Large intestine (tissue), 3 donors: ENCODE results near the gene CRACDL. TPM values are rescaled to one million over a fixed set of nuclear protein-coding genes. Genes with fewer than 3 reads are reported as not detected.

ENCODE experiments used
- DNase-seq, 2 donors: peaks; one replicate each; pipeline versions ENCODE4 v3.0.0 to v3.0.0-alpha.2; 2013
- H3K27ac ChIP-seq: one replicate; pipeline ENCODE4 v1.5.1; 2013; ENCODE audit warnings: low read length
- H3K27me3 ChIP-seq: 2 replicates; pipeline ENCODE4 v1.6.1; 2013; ENCODE audit warnings: low read length; ENCODE audit not compliant: control insufficient read depth, insufficient read depth
- H3K36me3 ChIP-seq: 2 replicates; pipeline ENCODE4 v1.6.1; 2013; ENCODE audit warnings: low read length; ENCODE audit not compliant: control insufficient read depth, insufficient read depth
- H3K4me1 ChIP-seq: one replicate; pipeline ENCODE4 v1.6.1; 2013; ENCODE audit warnings: low read length; ENCODE audit not compliant: control insufficient read depth, insufficient read depth
- H3K4me3 ChIP-seq: one replicate; pipeline ENCODE4 v1.5.1; 2013; ENCODE audit warnings: low read length
- H3K9me3 ChIP-seq: one replicate; pipeline ENCODE4 v1.6.1; 2013; ENCODE audit warnings: mild to moderate bottlenecking, low read depth, low read length, moderate library complexity; ENCODE audit not compliant: control insufficient read depth
- WGBS: methylation state at CpG from one replicate; pipeline ENCODE4 v1.1.5; 2013; ENCODE audit warnings: low lambda C conversion rate; ENCODE audit not compliant: insufficient coverage; 5-methylcytosine and 5-hydroxymethylcytosine counted together
- polyA plus RNA-seq: library from polyadenylated mRNA; unstranded; fragments of 120-200 nt; gene quantifications from one replicate; pipeline ENCODE4 v1.2.1, GENCODE V29; 2013

Gene CRACDL
- polyA plus RNA-seq, 1 donor: 3.0 TPM

DNA sequence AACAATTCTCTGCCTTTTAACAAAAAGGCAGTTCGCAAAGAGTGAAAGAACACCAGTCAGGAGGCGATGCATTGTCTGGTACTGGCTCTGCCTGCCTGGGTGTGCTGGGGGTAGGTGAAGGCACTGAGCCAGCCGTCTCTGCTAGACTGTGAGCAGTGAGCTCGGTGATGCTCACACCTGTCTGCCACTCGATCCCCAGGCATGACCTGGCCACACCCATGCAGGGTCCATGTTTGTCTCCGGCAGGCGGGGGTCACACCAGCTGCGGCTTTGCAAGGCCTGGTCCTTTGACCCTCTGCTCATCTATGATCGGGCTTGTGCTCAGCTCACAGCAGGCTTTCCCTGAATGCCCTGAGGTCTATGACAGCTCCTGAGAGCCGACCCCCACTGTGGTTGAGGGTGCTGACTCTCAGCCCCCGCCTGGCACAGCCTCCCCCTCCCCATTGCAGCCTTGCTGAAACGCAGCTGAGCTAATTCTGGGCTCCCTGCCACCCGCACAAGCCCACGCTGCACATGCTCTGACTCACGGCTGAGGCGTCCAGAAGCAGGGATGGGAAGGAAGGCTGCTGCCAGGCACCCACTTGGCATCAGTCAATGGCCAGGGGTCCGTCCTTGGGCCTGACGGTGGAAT lies 23.7 kb downstream of the CRACDL start:
- Histone ChIP-seq H3K4me3 (no peak overlapping the region), H3K27ac (no peak overlapping the region), H3K27me3 (peaks cover 2% of the 10 kb centered on the region), H3K4me1 (peaks cover 9% of the 10 kb centered on the region), H3K36me3 (no peaks in the 10 kb centered on the region), H3K9me3 (no peaks in the 10 kb centered on the region)
- DNase-seq: peak in 1 of 2 donors; percentile 19
- no CpG with 5 or more reads among the region's 18 CpGs for WGBS

DNA sequence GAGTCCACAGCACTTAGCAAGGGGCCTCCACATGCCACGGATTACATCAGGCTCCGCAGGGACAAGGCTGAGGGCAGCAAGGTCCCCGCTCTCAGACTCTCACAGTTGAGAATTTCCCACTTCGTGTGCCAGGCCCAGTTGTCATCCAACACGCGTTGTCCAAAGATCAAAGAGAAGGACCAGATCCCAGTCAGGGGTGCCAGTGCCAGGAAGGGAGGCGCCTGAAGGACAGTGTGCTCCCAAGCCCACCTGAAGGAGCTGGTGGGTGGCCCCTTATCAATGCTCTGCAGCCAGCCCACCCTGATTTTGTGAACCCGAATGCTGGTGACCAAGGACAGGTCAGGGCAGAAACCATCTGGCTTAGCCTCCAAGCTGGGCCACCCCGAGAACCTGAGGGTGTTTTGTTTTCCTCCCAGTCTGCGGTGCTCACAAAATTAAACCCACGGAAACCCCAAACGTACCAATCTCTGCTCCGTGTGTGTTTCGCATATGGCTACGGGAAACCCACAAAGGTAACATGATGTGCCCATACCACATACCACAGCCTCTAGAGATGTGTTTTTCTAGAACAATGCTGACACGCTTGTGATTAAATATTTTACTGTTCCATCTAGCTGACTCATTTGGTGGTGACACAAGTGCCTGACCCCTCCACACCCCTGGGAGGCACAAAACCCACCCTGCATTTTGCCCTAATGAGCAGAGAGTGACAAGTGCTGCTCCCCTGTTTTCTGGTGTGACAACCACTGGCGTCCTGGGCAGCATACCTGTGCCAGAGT lies 24.5 kb downstream of the CRACDL start:
- no CpG with 5 or more reads among the region's 17 CpGs for whole genome bisulfite sequencing
- peak; percentile 23 to 56 for DNase-seq
- H3K4me1 ChIP-seq: peaks cover 9% of the 10 kb centered on the region
- no peaks in the 10 kb centered on the region for H3K36me3 ChIP-seq
- H3K9me3 ChIP-seq: no peaks in the 10 kb centered on the region
- no peak overlapping the region for H3K4me3 ChIP-seq
- H3K27ac ChIP-seq: no peak overlapping the region
- H3K27me3 ChIP-seq: peaks cover 2% of the 10 kb centered on the region

DNA sequence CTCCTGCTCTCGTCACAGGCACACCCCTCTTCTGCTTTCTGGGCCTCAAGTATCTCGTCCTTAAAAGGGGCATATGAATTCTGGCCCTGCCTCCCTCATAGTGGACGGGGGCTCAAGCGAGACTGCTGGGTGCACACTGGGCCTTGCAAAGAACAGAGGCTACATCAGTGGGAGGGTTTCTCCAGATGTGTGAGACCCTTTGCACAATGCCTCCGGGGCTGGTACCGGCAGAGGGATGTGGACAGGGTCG lies 25.0 kb downstream of the CRACDL start:
- DNase-seq: no peak
- Histone ChIP-seq H3K4me1 (peaks cover 9% of the 10 kb centered on the region), H3K4me3 (no peak overlapping the region), H3K27ac (no peak overlapping the region), H3K9me3 (no peaks in the 10 kb centered on the region), H3K36me3 (no peaks in the 10 kb centered on the region), H3K27me3 (peaks cover 2% of the 10 kb centered on the region)
- no CpG with 5 or more reads among the region's 7 CpGs for WGBS

DNA sequence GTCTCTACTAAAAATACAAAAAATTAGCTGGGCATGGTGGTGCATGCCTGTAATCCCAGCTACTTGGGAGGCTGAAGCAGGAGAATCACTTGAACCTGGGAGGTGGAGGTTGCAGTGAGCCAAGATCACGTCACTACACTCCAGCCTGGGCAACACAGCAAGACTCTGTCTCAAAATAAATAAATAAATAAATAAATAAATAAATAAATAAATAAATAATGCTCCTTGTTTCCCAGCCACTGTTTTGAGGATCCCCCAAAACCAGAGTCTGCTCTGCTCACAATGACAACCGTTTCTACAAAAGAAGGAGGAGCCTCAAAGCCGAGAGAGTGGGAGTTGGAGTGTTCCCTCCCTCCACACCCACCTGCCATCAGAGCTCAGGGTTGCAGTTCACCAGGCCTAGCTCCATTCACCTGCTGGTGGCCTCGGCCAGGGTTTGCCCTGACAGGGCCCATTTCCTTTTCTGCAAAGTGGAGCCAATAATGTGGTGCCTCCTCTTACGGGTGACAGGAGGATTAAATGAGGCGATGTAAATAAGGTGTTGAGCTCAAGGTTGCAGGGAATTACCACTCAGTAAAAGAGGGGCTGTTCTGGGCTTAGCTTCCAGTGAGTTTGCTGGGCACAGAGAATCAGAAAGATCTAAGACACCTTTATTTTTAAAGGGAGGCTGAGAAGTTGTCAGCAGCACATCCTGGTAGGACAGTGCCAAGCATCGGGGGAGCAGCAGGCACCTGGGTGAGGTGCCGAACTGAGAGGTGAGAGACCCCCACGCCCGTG lies 25.5 kb downstream of the CRACDL start:
- Histone ChIP-seq H3K36me3 (no peaks in the 10 kb centered on the region), H3K27ac (no peak overlapping the region), H3K4me1 (peaks cover 9% of the 10 kb centered on the region), H3K9me3 (no peaks in the 10 kb centered on the region), H3K27me3 (peaks cover 2% of the 10 kb centered on the region), H3K4me3 (no peak overlapping the region)
- WGBS: 86% methylated on average over 2 of the region's 10 CpGs
- no peak for DNase-seq

DNA sequence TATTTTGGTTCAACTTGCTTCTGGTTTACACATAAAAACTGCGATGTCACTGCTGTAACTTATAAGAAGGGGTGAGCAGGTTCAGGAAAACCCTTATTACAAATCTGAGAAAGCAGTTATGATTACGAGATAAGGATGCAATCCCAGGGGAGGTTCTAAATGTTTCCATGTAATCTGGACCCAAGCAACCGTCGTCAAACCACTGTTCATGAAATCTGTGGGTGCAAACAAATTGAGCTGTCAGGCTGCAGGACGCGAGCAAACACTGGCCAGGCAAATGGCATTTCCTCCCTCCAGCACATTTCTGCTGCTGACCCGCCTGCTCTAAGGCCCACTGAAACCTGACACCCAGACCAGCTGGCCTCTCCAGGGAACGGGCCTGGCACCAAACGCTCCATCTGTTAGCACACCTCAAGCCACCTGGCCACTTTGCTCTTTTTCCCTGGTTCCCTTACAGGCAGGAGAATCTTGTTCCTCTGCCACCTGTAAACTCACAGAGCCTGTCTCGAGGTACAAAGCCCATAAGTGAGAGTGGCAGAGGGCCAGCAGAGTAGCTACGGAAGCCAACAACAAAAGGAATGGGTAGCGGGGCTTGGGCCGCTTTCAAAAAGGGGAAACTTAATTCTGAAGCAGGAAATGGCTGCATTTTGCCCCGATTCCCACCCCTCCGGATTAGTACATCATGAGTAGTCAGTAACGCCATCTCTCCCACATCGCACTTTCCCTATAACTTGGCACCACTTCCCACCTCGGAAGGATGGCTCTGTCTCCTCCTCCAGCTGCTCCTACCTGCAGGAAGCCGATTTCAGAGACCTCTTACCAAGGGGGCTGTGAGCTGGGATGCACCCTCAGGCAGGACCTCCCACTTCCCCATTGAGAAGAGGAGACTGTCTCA lies 26.5 kb downstream of the CRACDL start:
- peak; percentile 23 to 41 for DNase-seq
- H3K36me3 ChIP-seq: no peaks in the 10 kb centered on the region
- peaks cover 9% of the 10 kb centered on the region for H3K4me1 ChIP-seq
- H3K4me3 ChIP-seq: no peak overlapping the region
- H3K9me3 ChIP-seq: no peaks in the 10 kb centered on the region
- 48% methylated on average over 3 of the region's 19 CpGs for WGBS
- peaks cover 2% of the 10 kb centered on the region for H3K27me3 ChIP-seq
- no peak overlapping the region for H3K27ac ChIP-seq

DNA sequence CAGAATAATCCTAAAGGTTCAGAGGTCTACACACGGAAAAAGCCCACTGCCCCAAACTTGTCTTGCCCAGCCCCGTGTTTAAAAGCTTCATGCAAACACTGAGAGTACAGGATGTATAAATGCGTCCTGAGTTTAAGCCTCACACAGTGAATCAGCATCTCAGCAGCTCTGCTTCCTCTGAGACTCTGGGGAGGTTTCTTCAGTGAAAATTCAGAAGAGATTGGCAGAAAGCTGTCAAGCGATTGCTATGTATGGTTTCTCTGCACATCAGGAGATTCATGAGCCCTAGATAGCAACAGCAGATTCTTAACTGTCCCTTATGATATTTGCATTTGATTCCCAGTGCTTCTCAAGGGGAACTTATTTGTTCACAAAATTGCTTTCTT lies 27.1 kb downstream of the CRACDL start:
- no peaks in the 10 kb centered on the region for H3K36me3 ChIP-seq
- no peak overlapping the region for H3K4me3 ChIP-seq
- H3K4me1 ChIP-seq: peaks cover 9% of the 10 kb centered on the region
- H3K27ac ChIP-seq: no peak overlapping the region
- H3K9me3 ChIP-seq: no peaks in the 10 kb centered on the region
- 100% methylated on average over 1 of the region's 4 CpGs for WGBS
- no peak for DNase-seq
- H3K27me3 ChIP-seq: peaks cover 2% of the 10 kb centered on the region

DNA sequence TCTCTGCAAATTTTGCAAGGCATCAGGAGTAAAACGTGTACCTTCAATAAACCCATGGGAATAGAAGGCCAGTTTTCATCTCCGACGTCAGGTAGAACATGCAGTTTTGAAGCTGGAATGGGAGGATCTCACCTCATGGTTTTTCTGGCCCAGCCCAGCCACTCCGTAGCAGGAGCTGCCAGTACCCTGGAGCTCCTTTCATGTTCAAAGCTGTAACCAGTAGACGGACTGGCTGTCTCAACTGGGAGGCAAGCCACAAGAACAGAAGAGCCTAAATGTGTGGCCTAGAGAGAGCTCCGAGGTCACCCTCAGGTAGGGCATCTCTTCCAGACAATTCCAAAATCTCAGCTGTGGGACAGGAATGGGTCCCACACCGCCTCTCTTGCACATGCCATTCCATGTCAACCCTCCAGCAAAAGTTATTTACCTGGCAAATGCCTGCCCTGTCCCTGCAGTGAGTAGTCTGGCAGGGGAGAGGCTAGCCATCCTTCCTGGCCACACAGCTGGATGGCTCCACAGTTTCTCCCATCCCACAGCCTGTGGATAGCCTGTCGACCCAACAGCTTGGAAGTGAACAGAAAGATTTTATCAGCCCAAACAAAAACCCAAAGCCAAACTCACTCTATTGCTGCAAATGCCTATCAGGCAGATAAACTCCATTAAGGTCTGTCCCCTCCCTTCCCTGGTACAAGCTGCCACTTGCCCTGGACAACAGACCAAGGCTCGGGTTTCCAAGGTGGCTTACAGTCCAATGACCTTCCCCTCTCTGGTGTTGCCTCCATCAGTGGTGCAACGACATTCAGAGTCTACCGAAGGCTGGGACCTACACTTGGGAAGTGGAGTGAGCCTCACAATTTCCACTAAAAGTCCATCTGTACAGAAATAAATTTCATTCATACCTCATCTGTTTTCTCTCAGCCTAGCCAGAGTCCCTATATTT lies 27.8 kb downstream of the CRACDL start:
- peaks cover 2% of the 10 kb centered on the region for H3K27me3 ChIP-seq
- no peak overlapping the region for H3K4me3 ChIP-seq
- H3K36me3 ChIP-seq: no peaks in the 10 kb centered on the region
- no peaks in the 10 kb centered on the region for H3K9me3 ChIP-seq
- H3K27ac ChIP-seq: no peak overlapping the region
- no peak for DNase-seq
- WGBS: no CpG with 5 or more reads among the region's 11 CpGs
- peaks cover 9% of the 10 kb centered on the region for H3K4me1 ChIP-seq

DNA sequence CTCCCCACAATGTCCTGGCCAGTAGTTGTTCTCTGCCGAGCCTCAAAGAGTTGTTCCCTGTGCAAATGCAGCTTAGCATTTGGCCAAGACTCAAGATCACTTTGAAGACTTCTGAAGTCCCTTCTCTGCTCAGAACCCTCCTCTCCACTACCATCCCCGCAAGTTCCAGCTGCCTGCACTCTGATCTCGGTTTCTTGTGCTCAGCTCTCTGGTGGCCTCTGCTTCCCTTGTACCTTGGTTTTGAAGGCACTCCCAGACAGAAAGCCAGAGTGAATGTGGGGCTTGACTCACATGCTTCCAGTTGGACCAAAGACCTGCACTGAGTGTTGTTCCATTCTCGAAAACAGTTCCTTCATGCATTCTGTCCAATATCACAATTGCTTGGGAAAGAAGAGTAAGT lies 28.6 kb downstream of the CRACDL start:
- Histone ChIP-seq H3K27me3 (peaks cover 2% of the 10 kb centered on the region), H3K36me3 (no peaks in the 10 kb centered on the region), H3K4me3 (no peak overlapping the region), H3K9me3 (no peaks in the 10 kb centered on the region), H3K27ac (no peak overlapping the region), H3K4me1 (peaks cover 9% of the 10 kb centered on the region)
- no CpG with 5 or more reads among the region's 4 CpGs for WGBS
- no peak for DNase-seq

DNA sequence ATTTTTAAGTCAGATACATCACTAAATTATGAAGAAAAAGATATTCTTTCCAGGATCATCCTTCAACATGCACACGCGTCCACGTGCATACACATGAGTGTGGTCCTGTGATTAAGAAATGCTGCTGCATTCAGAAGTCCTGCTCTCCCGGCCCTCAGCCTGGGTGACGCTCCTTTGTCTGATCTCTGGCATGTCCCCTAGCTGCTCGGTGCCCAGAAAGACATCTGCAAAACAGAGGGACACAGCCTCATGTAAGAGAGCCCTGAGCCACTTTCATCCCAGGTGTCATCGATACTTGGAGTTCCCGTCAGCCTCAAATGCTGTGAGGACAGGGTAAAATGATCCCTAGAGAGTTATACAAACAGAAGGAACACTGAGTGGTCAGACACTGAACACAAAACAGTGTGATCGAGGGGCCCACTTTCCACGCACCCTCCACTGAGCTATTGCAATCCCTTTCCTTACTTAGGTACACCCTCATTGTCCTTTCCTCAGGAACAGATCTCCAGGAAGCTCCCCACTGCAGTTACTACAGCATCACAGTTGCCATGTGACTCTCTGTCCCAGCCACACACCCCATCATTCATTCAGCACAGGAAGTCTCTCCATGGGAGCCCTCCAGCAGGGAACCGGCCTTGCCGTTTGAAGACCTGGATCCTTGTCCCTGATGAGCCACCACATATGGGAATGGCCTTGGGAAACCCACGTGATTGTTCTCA lies 32.1 kb downstream of the CRACDL start:
- Histone ChIP-seq H3K36me3 (no peaks in the 10 kb centered on the region), H3K4me3 (no peak overlapping the region), H3K4me1 (no peaks in the 10 kb centered on the region), H3K27ac (no peak overlapping the region), H3K9me3 (no peaks in the 10 kb centered on the region), H3K27me3 (peaks cover 2% of the 10 kb centered on the region)
- 100% methylated on average over 1 of the region's 13 CpGs for WGBS
- no peak for DNase-seq
